ENCODE results near the gene ONECUT3. TPM values are rescaled to one million over a fixed set of nuclear protein-coding genes. Genes with fewer than 3 reads are reported as not detected.

The ONECUT3 gene
- total and polyA plus RNA-seq, 9 of the 15 experiments (the other 6 are each of a cell fraction or from before 2014, with no cell fraction given), result not detected

DNA sequence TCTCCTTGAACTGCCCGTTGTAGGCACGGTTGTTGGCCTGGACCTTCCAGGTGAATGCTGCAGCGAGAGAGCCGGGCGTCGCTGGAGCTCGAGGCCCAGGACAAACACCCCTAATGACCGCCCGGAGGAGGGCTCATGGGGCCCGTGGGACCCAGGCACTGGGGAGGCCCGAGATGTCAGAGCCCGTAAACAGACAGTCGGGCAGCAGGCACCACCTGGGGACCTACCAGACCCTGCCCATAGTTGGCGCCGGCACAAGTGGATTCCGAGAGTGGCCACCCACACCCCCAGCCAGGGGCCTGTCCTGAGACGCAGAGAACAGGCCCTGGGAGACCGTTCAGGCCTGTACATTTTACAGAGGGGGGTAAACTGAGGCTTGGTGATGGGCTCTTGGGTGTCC is 56.4 kb downstream of the ONECUT3 start:
- POLR2A ChIA-PET, result interaction anchor here (0.7 kb wide), 1 partner anchor 27 kb away, joined by 4 read pairs; no protein-coding TSS in a partner anchor

More for the DNA sequence above, 56.4 kb downstream of the ONECUT3 start:
- ATAC-seq, result no peak
- Histone ChIP-seq H3K4me3 (no peak overlapping the region), H3K27me3 (ENCODE audit: control insufficient read depth in 2 of 2, insufficient read depth in 2 of 2, low read length in 2 of 2) (no peaks in the 10 kb centered on the region), H3K9me3 (replicated peaks; ENCODE audit: control insufficient read depth, insufficient read depth, low read depth, low read length) (no peaks in the 10 kb centered on the region; the same call in 1 of the 2 replicates), H4K20me1 (replicated peaks; ENCODE audit: control insufficient read depth, insufficient read depth, low read length) (no peaks in the 10 kb centered on the region), H3K27ac (ENCODE audit: extremely low read depth, low read depth, low read length) (no peak overlapping the region), H3K9ac (ENCODE audit: insufficient read depth in 1 of 2, low read depth in 2 of 2, low read length in 2 of 2) (peak overlapping the region in 1 of 2 experiments; percentile 36; a peak in 1 of 4 replicates), H3K9me1 (ENCODE audit: control insufficient read depth, insufficient read depth, low read length) (no peaks in the 10 kb centered on the region), H3K36me3 (ENCODE audit: control insufficient read depth, insufficient read depth, low read length) (peaks cover 4% of the 10 kb centered on the region; the same call in 1 of the 3 replicates), H3K4me1 (replicated peaks in 1 of 2; ENCODE audit: control insufficient read depth in 2 of 2, insufficient read depth in 2 of 2, low read length in 2 of 2) (peaks cover 8 to 77% of the 10 kb centered on the region in 2 experiments; a peak in 3 of 5 replicates), H3K79me2 (ENCODE audit: control insufficient read depth, insufficient read depth, low read length) (peaks cover 5% of the 10 kb centered on the region; the same call in 1 of the 3 replicates), H3K4me2 (ENCODE audit: insufficient read depth, low read length) (no peak overlapping the region), H2AFZ (ENCODE audit: low read depth, low read length) (no peak overlapping the region)
- CTCF ChIA-PET (ENCODE audit: low intra/inter-chr PET ratio), result no interaction called here
- 93% methylated on average over 16 of the region's 18 CpGs for WGBS (ENCODE audit: insufficient coverage, low coverage, missing lambda C conversion rate)
- no peak for DNase-seq (ENCODE audit: extremely low read depth in 1 of 4, low spot score in 3 of 4)
- no peak for TF ChIP-seq NFXL1 (CRISPR knock-in tag; IDR thresholded peaks at IDR 0.05)
- TF ChIP-seq RBBP5 (IDR thresholded peaks at IDR 0.05; ENCODE audit: borderline replicate concordance, insufficient read depth, low read length, poor library complexity, severe bottlenecking), result no peak
- no peak for TF ChIP-seq E2F3 (CRISPR knock-in tag; IDR thresholded peaks at IDR 0.05)
- TF ChIP-seq, protein P1, sequence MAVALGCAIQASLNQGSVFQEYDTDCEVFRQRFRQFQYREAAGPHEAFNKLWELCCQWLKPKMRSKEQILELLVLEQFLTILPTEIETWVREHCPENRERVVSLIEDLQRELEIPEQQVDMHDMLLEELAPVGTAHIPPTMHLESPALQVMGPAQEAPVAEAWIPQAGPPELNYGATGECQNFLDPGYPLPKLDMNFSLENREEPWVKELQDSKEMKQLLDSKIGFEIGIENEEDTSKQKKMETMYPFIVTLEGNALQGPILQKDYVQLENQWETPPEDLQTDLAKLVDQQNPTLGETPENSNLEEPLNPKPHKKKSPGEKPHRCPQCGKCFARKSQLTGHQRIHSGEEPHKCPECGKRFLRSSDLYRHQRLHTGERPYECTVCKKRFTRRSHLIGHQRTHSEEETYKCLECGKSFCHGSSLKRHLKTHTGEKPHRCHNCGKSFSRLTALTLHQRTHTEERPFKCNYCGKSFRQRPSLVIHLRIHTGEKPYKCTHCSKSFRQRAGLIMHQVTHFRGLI (CRISPR knock-in tag; IDR thresholded peaks at IDR 0.05), result no peak
- TF ChIP-seq CREBBP (IDR thresholded peaks at IDR 0.05; ENCODE audit: low read depth, low read length), result no peak
- no peak for TF ChIP-seq TARDBP (IDR thresholded peaks at IDR 0.05)
- TF ChIP-seq KAT8 (IDR thresholded peaks at IDR 0.05; ENCODE audit: low read depth), result no peak
- TF ChIP-seq, protein P2, sequence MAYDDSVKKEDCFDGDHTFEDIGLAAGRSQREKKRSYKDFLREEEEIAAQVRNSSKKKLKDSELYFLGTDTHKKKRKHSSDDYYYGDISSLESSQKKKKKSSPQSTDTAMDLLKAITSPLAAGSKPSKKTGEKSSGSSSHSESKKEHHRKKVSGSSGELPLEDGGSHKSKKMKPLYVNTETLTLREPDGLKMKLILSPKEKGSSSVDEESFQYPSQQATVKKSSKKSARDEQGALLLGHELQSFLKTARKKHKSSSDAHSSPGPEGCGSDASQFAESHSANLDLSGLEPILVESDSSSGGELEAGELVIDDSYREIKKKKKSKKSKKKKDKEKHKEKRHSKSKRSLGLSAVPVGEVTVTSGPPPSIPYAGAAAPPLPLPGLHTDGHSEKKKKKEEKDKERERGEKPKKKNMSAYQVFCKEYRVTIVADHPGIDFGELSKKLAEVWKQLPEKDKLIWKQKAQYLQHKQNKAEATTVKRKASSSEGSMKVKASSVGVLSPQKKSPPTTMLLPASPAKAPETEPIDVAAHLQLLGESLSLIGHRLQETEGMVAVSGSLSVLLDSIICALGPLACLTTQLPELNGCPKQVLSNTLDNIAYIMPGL (CRISPR knock-in tag; IDR thresholded peaks at IDR 0.05), result no peak
- no peak for TF ChIP-seq LEF1 (IDR thresholded peaks at IDR 0.05)
- TF ChIP-seq, protein P3, sequence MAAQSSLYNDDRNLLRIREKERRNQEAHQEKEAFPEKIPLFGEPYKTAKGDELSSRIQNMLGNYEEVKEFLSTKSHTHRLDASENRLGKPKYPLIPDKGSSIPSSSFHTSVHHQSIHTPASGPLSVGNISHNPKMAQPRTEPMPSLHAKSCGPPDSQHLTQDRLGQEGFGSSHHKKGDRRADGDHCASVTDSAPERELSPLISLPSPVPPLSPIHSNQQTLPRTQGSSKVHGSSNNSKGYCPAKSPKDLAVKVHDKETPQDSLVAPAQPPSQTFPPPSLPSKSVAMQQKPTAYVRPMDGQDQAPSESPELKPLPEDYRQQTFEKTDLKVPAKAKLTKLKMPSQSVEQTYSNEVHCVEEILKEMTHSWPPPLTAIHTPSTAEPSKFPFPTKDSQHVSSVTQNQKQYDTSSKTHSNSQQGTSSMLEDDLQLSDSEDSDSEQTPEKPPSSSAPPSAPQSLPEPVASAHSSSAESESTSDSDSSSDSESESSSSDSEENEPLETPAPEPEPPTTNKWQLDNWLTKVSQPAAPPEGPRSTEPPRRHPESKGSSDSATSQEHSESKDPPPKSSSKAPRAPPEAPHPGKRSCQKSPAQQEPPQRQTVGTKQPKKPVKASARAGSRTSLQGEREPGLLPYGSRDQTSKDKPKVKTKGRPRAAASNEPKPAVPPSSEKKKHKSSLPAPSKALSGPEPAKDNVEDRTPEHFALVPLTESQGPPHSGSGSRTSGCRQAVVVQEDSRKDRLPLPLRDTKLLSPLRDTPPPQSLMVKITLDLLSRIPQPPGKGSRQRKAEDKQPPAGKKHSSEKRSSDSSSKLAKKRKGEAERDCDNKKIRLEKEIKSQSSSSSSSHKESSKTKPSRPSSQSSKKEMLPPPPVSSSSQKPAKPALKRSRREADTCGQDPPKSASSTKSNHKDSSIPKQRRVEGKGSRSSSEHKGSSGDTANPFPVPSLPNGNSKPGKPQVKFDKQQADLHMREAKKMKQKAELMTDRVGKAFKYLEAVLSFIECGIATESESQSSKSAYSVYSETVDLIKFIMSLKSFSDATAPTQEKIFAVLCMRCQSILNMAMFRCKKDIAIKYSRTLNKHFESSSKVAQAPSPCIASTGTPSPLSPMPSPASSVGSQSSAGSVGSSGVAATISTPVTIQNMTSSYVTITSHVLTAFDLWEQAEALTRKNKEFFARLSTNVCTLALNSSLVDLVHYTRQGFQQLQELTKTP (IDR thresholded peaks at IDR 0.05; ENCODE audit: low read depth in 1 of 2, partially characterized antibody in 2 of 2), result no peak
- no peak for TF ChIP-seq GABPA (tag; conservative IDR thresholded peaks at IDR 0.05; ENCODE audit: low read depth)
- TF ChIP-seq TBP (optimal IDR thresholded peaks at IDR 0.05; ENCODE audit: low read depth, low read length), result no peak
- TF ChIP-seq RNF2 (IDR thresholded peaks at IDR 0.05), result no peak
- FAIRE-seq, result no peak
- intact Hi-C loops (cut with micrococcal nuclease) (no loop called here), in situ Hi-C loops (cut with MboI) (no loop called here)
- no TSS peak for BruUV-seq (replicated peaks)
